A549 (cell line): ENCODE measurements around the gene P2RY14. TPM values are rescaled to one million over a fixed set of nuclear protein-coding genes. Genes with fewer than 3 reads are reported as not detected.

Source experiments
- ATAC-seq, 2 experiments: fragments of 200-7000 bp in 1 of 2; fragments of >200 bp in 1 of 2; cut with Nextera tagmentation in 1 of 2; cut with Tn5 transposase in 1 of 2; 3 replicates each; pipeline versions ENCODE4 v1.8.0 to v1.9.1; 2018 to 2020; ENCODE audit warnings: mild to moderate bottlenecking in 1 of 2, moderate library complexity in 1 of 2
- CTCF ChIA-PET: fragments of 300-600 bp; sonication (Branson Sonifier 250); formaldehyde crosslinking; extraction: SDS; loops from one replicate; lab custom pipeline; 2021; ENCODE audit warnings: antibody characterized with exemption, inconsistent platforms; lab: Yijun Ruan, JAX
- POLR2A ChIA-PET: fragments of 350-600 bp; formaldehyde crosslinking; extraction: SDS; loops from one replicate; lab custom pipeline; 2021; ENCODE audit warnings: antibody characterized with exemption, inconsistent platforms; lab: Yijun Ruan, JAX
- DNase-seq, 2 experiments: peaks; one replicate each; pipeline versions ENCODE4 v3.0.0 to v3.0.0-alpha.2; 2011 to 2016; ENCODE audit warnings: low read depth in 1 of 2, low spot score in 1 of 2
- FAIRE-seq: peaks from 2 replicates; lab custom pipeline; 2011; peaks lifted over from hg19 to GRCh38; lab: Jason Lieb, UNC
- H3K27ac ChIP-seq, 2 experiments: fragments of >200 bp; sonication (Bioruptor Twin); formaldehyde crosslinking; 3 replicates each; pipeline ENCODE4 v1.5.1; 2016 to 2017
- H3K4me1 ChIP-seq: fragments of >200 bp; sonication (Bioruptor Twin); formaldehyde crosslinking; 3 replicates; pipeline ENCODE4 v1.6.1; 2016
- H3K4me2 ChIP-seq: fragments of >200 bp; sonication (Bioruptor Twin); formaldehyde crosslinking; 3 replicates; pipeline ENCODE4 v1.6.1; 2016
- H3K4me3 ChIP-seq: fragments of >200 bp; sonication (Bioruptor Twin); formaldehyde crosslinking; 3 replicates; pipeline ENCODE4 v1.5.1; 2016
- H3K9me3 ChIP-seq: fragments of >200 bp; sonication (Bioruptor Twin); formaldehyde crosslinking; 3 replicates; pipeline ENCODE4 v1.6.1; 2016
- BHLHE40 ChIP-seq: IDR thresholded peaks from 2 replicates; pipeline ENCODE4 v1.6.1; 2012; ENCODE audit warnings: low read depth, low read length, inconsistent platforms
- CBX8 ChIP-seq: fragments of 200-600 bp; sonication (generic); IDR thresholded peaks from 2 replicates; pipeline ENCODE4 v1.6.1; 2016
- CHD2 ChIP-seq: fragments of 150-350 bp; IDR thresholded peaks from 2 replicates; pipeline ENCODE4 v1.6.1; 2014; ENCODE audit warnings: low read length; ENCODE audit not compliant: partially characterized antibody
- EHF ChIP-seq: fragments of 250-450 bp; sonication (Bioruptor Pico); IDR thresholded peaks from 2 replicates; pipeline ENCODE4 v1.5.0; 2020; ENCODE audit warnings: mild to moderate bottlenecking
- EHMT2 ChIP-seq: fragments of 200-600 bp; sonication (generic); IDR thresholded peaks from 2 replicates; pipeline ENCODE4 v1.6.1; 2016; ENCODE audit warnings: antibody characterized with exemption, low read depth, mild to moderate bottlenecking, moderate library complexity
- EP300 ChIP-seq, 2 experiments: fragments of >200 bp; sonication (Bioruptor Twin); formaldehyde crosslinking; IDR thresholded peaks; 2 replicates in 1 of 2; 3 replicates in 1 of 2; pipeline ENCODE4 v1.6.1; 2016 to 2017
- FOSB ChIP-seq: fragments of 250-450 bp; sonication (Bioruptor Pico); IDR thresholded peaks from 2 replicates; pipeline ENCODE4 v1.5.0; 2020; ENCODE audit warnings: mild to moderate bottlenecking, moderate library complexity
- FOXS1 ChIP-seq: fragments of 250-450 bp; sonication (Bioruptor Pico); IDR thresholded peaks from 2 replicates; pipeline ENCODE4 v1.5.0; 2020; ENCODE audit warnings: mild to moderate bottlenecking, moderate library complexity
- HOXB5 ChIP-seq: fragments of 250-450 bp; sonication (Bioruptor Pico); IDR thresholded peaks from 2 replicates; pipeline ENCODE4 v1.5.0; 2020; ENCODE audit warnings: mild to moderate bottlenecking, moderate library complexity
- JUNB ChIP-seq: fragments of >200 bp; sonication (Bioruptor Twin); formaldehyde crosslinking; IDR thresholded peaks from 2 replicates; pipeline ENCODE4 v1.6.1; 2016
- MAFK ChIP-seq: fragments of 450-650 bp; IDR thresholded peaks from 2 replicates; pipeline ENCODE4 v1.6.1; 2014; ENCODE audit not compliant: partially characterized antibody
- NFE2L2 ChIP-seq: fragments of 150-350 bp; conservative IDR thresholded peaks from 2 replicates; pipeline ENCODE4 v1.6.1; 2014; ENCODE audit warnings: low read length
- NR3C1 ChIP-seq: fragments of >200 bp; sonication (Bioruptor Twin); formaldehyde crosslinking; IDR thresholded peaks from 3 replicates; pipeline ENCODE4 v1.6.1; 2017
- PHF8 ChIP-seq: fragments of 200-600 bp; sonication (generic); IDR thresholded peaks from 2 replicates; pipeline ENCODE4 v1.6.1; 2016; ENCODE audit warnings: low read depth, mild to moderate bottlenecking, antibody characterized with exemption, moderate library complexity, borderline replicate concordance
- POLR2A ChIP-seq: IDR thresholded peaks from 2 replicates; pipeline ENCODE4 v1.6.1; 2012; ENCODE audit warnings: mild to moderate bottlenecking, low read length
- SMC3 ChIP-seq: fragments of >200 bp; sonication (Bioruptor Twin); formaldehyde crosslinking; IDR thresholded peaks from 3 replicates; pipeline ENCODE4 v1.6.1; 2018; ENCODE audit warnings: inconsistent platforms
- ZNF302 ChIP-seq: fragments of 250-450 bp; sonication (Bioruptor Pico); IDR thresholded peaks from 2 replicates; pipeline ENCODE4 v1.9.0; 2021; ENCODE audit warnings: inconsistent platforms, mild to moderate bottlenecking, moderate library complexity
- WGBS: methylation state at CpG from one replicate; pipeline ENCODE4 v1.1.6; 2017; ENCODE audit errors: missing lambda C conversion rate; 5-methylcytosine and 5-hydroxymethylcytosine counted together
- polyA plus RNA-seq, 4 experiments: library from polyadenylated mRNA; depleted of rRNA in 3 of 4; stranded (reverse); fragments of >200 nt; fragmentation: RNase III in 1 of 4; extraction: RNeasy Plus Mini Kit Qiagen cat#74134 plus additional on column Dnase treatment in 1 of 4; gene quantifications; 2 replicates in 3 of 4; 3 replicates in 1 of 4; pipeline ENCODE4 v1.2.3, GENCODE V29; 2011 to 2017
- TF ChIP-seq, protein P1 (sequence below): fragments of 450-650 bp; IDR thresholded peaks from 2 replicates; pipeline ENCODE4 v1.6.1; 2014; ENCODE audit warnings: antibody characterized with exemption
- TF ChIP-seq, protein P2 (sequence below): IDR thresholded peaks from 2 replicates; pipeline ENCODE4 v1.6.1; 2012
- TF ChIP-seq, protein P3 (sequence below): fragments of 250-450 bp; sonication (Bioruptor Pico); IDR thresholded peaks from 2 replicates; pipeline ENCODE4 v1.5.0; 2021; ENCODE audit warnings: mild to moderate bottlenecking, moderate library complexity, borderline replicate concordance

Gene P2RY14
- polyA plus RNA-seq, 2 of the 4 experiments (the other 2 are of a cell fraction), result not detected

DNA sequence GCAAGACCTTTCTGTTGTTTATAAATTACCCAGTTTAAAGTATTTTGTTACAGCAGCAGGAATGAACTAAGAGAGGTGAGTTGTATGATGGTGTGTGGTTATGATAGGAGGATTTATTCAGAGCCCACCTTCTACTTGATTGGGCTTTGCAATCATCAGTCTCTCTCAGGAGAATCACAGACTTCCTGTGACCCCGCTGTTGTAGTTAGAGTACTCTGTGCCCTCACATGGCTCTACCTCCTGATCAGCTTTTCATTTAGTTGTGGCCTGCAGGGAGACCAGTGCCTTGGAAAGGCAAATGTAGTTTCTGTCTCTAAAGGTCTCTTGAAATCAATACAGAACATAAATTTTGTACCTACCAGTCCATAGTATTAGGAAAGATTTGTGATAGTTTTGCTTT is 7.6 kb upstream of the P2RY14 start (continued):
- TF ChIP-seq NFE2L2, result no peak
- TF ChIP-seq EP300 (IDR thresholded peaks at IDR 0.05), result no peak
- no peak for TF ChIP-seq CHD2
- TF ChIP-seq POLR2A, result no peak
- TF ChIP-seq BHLHE40, result no peak
- no peak for TF ChIP-seq ZNF302 (CRISPR knock-in tag)

DNA sequence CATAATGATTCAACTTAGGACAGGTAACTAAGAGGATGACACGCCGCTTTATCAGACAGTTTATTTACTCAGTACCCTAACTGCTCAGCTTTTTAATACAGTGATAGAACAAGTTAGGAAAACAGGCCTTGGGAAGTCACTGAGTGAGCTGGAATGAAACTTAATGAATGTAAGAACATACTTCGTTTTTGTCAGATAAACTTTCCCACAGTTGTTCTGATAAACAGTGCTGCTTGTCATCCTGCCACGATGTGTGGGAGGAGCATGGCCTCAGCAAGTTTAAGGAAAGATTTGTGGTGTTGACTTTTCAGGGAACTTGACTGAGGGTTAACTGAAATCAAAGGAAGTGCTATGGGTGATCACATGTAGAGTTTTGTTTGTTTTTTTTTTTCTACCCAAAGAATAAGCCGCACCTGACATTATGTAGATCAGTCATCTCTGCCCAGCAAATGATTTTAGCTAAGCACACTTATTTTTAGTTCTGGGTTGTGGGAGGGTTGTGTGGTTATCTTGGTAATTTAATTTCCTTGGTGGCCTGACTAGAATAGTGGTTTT is 5.6 kb upstream of the P2RY14 start:
- H3K27ac ChIP-seq, result no peak overlapping the region
- H3K4me3 ChIP-seq, result no peak overlapping the region
- ATAC-seq (no peak), FAIRE-seq (peak; percentile 13), DNase-seq (peak in 1 of 2 experiments; percentile 9)
- H3K4me1 ChIP-seq, result peaks cover 11% of the 10 kb centered on the region; the same call in 2 of the 3 replicates
- 30% methylated on average over 5 of the region's 5 CpGs for WGBS
- POLR2A ChIA-PET, result no interaction called here
- H3K4me2 ChIP-seq, result peak overlapping the region; percentile 31; the same call in 2 of the 3 replicates
- H3K9me3 ChIP-seq, result no peaks in the 10 kb centered on the region
- TF ChIP-seq EHF (CRISPR knock-in tag) (no peak), ZNF302 (CRISPR knock-in tag) (no peak), JUNB (no peak), MAFK (no peak), NR3C1 (no peak), FOSB (CRISPR knock-in tag) (no peak), HOXB5 (no peak), BHLHE40 (no peak), FOXS1 (CRISPR knock-in tag) (no peak), PHF8 (no peak)
- TF ChIP-seq, protein P1, sequence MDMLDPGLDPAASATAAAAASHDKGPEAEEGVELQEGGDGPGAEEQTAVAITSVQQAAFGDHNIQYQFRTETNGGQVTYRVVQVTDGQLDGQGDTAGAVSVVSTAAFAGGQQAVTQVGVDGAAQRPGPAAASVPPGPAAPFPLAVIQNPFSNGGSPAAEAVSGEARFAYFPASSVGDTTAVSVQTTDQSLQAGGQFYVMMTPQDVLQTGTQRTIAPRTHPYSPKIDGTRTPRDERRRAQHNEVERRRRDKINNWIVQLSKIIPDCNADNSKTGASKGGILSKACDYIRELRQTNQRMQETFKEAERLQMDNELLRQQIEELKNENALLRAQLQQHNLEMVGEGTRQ, result no peak
- TF ChIP-seq, protein P2, sequence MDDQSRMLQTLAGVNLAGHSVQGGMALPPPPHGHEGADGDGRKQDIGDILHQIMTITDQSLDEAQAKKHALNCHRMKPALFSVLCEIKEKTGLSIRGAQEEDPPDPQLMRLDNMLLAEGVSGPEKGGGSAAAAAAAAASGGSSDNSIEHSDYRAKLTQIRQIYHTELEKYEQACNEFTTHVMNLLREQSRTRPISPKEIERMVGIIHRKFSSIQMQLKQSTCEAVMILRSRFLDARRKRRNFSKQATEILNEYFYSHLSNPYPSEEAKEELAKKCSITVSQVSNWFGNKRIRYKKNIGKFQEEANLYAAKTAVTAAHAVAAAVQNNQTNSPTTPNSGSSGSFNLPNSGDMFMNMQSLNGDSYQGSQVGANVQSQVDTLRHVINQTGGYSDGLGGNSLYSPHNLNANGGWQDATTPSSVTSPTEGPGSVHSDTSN, result no peak
- TF ChIP-seq, protein P3, sequence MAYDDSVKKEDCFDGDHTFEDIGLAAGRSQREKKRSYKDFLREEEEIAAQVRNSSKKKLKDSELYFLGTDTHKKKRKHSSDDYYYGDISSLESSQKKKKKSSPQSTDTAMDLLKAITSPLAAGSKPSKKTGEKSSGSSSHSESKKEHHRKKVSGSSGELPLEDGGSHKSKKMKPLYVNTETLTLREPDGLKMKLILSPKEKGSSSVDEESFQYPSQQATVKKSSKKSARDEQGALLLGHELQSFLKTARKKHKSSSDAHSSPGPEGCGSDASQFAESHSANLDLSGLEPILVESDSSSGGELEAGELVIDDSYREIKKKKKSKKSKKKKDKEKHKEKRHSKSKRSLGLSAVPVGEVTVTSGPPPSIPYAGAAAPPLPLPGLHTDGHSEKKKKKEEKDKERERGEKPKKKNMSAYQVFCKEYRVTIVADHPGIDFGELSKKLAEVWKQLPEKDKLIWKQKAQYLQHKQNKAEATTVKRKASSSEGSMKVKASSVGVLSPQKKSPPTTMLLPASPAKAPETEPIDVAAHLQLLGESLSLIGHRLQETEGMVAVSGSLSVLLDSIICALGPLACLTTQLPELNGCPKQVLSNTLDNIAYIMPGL (CRISPR knock-in tag), result no peak
- CTCF ChIA-PET, result interaction anchor here (1.0 to 6.2 kb wide), 7 partner anchors 49 to 629 kb away, joined by 3 to 67 read pairs (median 5); no protein-coding TSS in a partner anchor

DNA sequence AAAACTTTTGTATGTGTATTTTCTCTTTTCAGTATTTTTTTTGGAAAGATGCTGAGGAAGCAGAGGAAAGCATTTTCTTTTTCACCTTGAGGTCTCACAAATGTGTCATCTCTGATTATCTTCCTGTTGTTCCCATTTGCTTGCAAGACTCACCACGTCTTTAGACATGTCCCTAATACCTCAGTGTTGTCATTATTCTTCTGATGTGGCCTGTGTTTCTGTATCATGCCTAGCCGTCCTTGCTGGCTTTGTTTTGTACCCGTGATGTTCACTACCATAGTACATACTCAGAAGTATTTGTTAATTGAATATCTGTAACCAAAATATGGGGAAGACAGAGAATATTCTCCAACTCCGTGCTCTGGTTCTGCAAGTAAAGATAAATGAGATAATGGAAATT is 5.0 kb upstream of the P2RY14 start:
- ChIA-PET CTCF (interaction anchor here (1.0 to 9.3 kb wide), 11 partner anchors 15 to 630 kb away, joined by 3 to 161 read pairs (median 10); no protein-coding TSS in a partner anchor), POLR2A (no interaction called here)
- Histone ChIP-seq H3K9me3 (no peaks in the 10 kb centered on the region), H3K4me2 (no peak overlapping the region; the same call in 2 of the 3 replicates), H3K4me3 (no peak overlapping the region), H3K27ac (no peak overlapping the region), H3K4me1 (peaks cover 11% of the 10 kb centered on the region; the same call in 2 of the 3 replicates)
- TF ChIP-seq SMC3 (no peak), EHMT2 (no peak), CBX8 (no peak), BHLHE40 (no peak)
- no peak for FAIRE-seq
- no peak for DNase-seq
- peak in 1 of 2 experiments; percentile 39; a peak in 1 of 6 replicates for ATAC-seq
- WGBS, result 44% methylated on average over 4 of the region's 4 CpGs
